Neuronal stem cell (in vitro differentiated cells): ENCODE results near the gene CPNE9.

Experiments
- DNase-seq: peaks from one replicate; pipeline ENCODE4 v3.0.0-alpha.2; 2013; ENCODE audit warnings: low spot score
- H2AFZ ChIP-seq: one replicate; pipeline ENCODE4 v1.6.1; 2013; ENCODE audit warnings: mild to moderate bottlenecking, low read length, inconsistent platforms
- H2AK5ac ChIP-seq: 2 replicates; pipeline ENCODE4 v1.6.1; 2013; ENCODE audit warnings: low read depth, mild to moderate bottlenecking, inconsistent platforms, low read length, moderate library complexity, mixed read lengths
- H2BK120ac ChIP-seq: 2 replicates; pipeline ENCODE4 v1.6.1; 2013; ENCODE audit warnings: low read depth, mild to moderate bottlenecking, inconsistent platforms, low read length, moderate library complexity, mixed read lengths
- H2BK12ac ChIP-seq: one replicate; pipeline ENCODE4 v1.6.1; 2013; ENCODE audit warnings: low read length, inconsistent platforms
- H2BK15ac ChIP-seq: 2 replicates; pipeline ENCODE4 v1.6.1; 2013; ENCODE audit warnings: mild to moderate bottlenecking, low read length, inconsistent platforms, mixed read lengths
- H2BK5ac ChIP-seq: one replicate; pipeline ENCODE4 v1.6.1; 2013; ENCODE audit warnings: inconsistent platforms, mild to moderate bottlenecking, low read length, moderate library complexity
- H3K14ac ChIP-seq: one replicate; pipeline ENCODE4 v1.6.1; 2013; ENCODE audit warnings: low read length, inconsistent platforms
- H3K18ac ChIP-seq: 2 replicates; pipeline ENCODE4 v1.6.1; 2013; ENCODE audit warnings: low read length, inconsistent platforms
- H3K23ac ChIP-seq: 2 replicates; pipeline ENCODE4 v1.6.1; 2013; ENCODE audit warnings: low read depth, mild to moderate bottlenecking, mixed read lengths, low read length, inconsistent platforms; ENCODE audit not compliant: poor library complexity
- H3K27ac ChIP-seq: replicated peaks from 3 replicates; pipeline ENCODE4 v1.5.1; 2013; ENCODE audit warnings: low read length, inconsistent platforms
- H3K27me3 ChIP-seq, 3 experiments: 2 replicates each; pipeline ENCODE4 v1.6.1; 2013; ENCODE audit warnings: low read length in 3 of 3, mild to moderate bottlenecking in 2 of 3, inconsistent platforms in 1 of 3, low read depth in 1 of 3, mixed read lengths in 1 of 3, moderate library complexity in 1 of 3; ENCODE audit not compliant: control insufficient read depth in 3 of 3, insufficient read depth in 3 of 3
- H3K36me3 ChIP-seq, 2 donors: replicated peaks in 1 of 2; 2 replicates each; pipeline ENCODE4 v1.6.1; 2013; ENCODE audit warnings: low read length in 2 of 2; ENCODE audit not compliant: control insufficient read depth in 2 of 2, insufficient read depth in 2 of 2
- H3K4ac ChIP-seq: 2 replicates; pipeline ENCODE4 v1.6.1; 2013; ENCODE audit warnings: inconsistent platforms, mild to moderate bottlenecking, low read length, moderate library complexity
- H3K4me1 ChIP-seq, 2 donors: 1 replicate in 1 of 2; 2 replicates in 1 of 2; pipeline ENCODE4 v1.6.1; 2013; ENCODE audit warnings: low read length in 2 of 2, low read depth in 1 of 2; ENCODE audit not compliant: control insufficient read depth in 2 of 2, insufficient read depth in 1 of 2
- H3K4me2 ChIP-seq: one replicate; pipeline ENCODE4 v1.6.1; 2013; ENCODE audit warnings: mild to moderate bottlenecking, low read length, inconsistent platforms; ENCODE audit not compliant: insufficient read depth, poor library complexity, severe bottlenecking
- H3K4me3 ChIP-seq, 2 donors: 2 replicates each; pipeline ENCODE4 v1.5.1; 2013; ENCODE audit warnings: low read length in 2 of 2, mild to moderate bottlenecking in 2 of 2, inconsistent platforms in 1 of 2, moderate library complexity in 1 of 2
- H3K79me1 ChIP-seq: one replicate; pipeline ENCODE4 v1.6.1; 2013; ENCODE audit warnings: low read depth, mild to moderate bottlenecking, inconsistent platforms, low read length, moderate library complexity
- H3K9ac ChIP-seq: one replicate; pipeline ENCODE4 v1.6.1; 2013; ENCODE audit warnings: mild to moderate bottlenecking, low read depth, low read length, inconsistent platforms; ENCODE audit not compliant: poor library complexity
- H3K9me3 ChIP-seq, 2 donors: replicated peaks in 1 of 2; 2 replicates each; pipeline versions ENCODE3 to v1.6.1; 2013; ENCODE audit warnings: low read length in 2 of 2, mild to moderate bottlenecking in 2 of 2, inconsistent platforms in 1 of 2, low read depth in 1 of 2, mixed read lengths in 1 of 2, moderate library complexity in 1 of 2; ENCODE audit not compliant: control insufficient read depth in 2 of 2, insufficient read depth in 1 of 2
- H4K8ac ChIP-seq: one replicate; pipeline ENCODE4 v1.6.1; 2013; ENCODE audit warnings: low read depth, mild to moderate bottlenecking, inconsistent platforms, low read length, moderate library complexity
- H4K91ac ChIP-seq: one replicate; pipeline ENCODE4 v1.6.1; 2013; ENCODE audit warnings: low read length, low read depth, mild to moderate bottlenecking, inconsistent platforms; ENCODE audit not compliant: poor library complexity
- WGBS, 2 donors: extraction: QIAGEN DNeasy Blood & Tissue Kit; methylation state at CpG; one replicate each; pipeline ENCODE4 v1.1.7; 2013; ENCODE audit warnings: missing lambda C conversion rate in 2 of 2, mixed read lengths in 1 of 2; ENCODE audit not compliant: insufficient read length in 2 of 2, insufficient replicate concordance in 1 of 2; ENCODE audit errors: extremely low coverage in 2 of 2; 5-methylcytosine and 5-hydroxymethylcytosine counted together

CPNE9 gene

GRCh38 chr3:9732080-9732739 lies 28.6 kb downstream of the CPNE9 start:
- no peak overlapping the region for H2BK5ac ChIP-seq
- no CpG with 5 or more reads among the region's 41 CpGs for WGBS, 2 donors
- peaks cover 7 to 12% of the 10 kb centered on the region in 2 donors for H3K4me1 ChIP-seq
- peak overlapping the region; percentile 97 for H3K18ac ChIP-seq
- peak overlapping the region; percentile 95 for H3K4me2 ChIP-seq
- peak overlapping the region; percentile 42 for H2BK12ac ChIP-seq
- H3K23ac ChIP-seq, result peak overlapping the region; percentile 80
- H3K27me3 ChIP-seq, result peaks cover 0 to 3% (median 0%) of the 10 kb centered on the region in 3 experiments
- peak overlapping the region; percentile 79 for H3K14ac ChIP-seq
- H3K4me3 ChIP-seq, result peak overlapping the region; percentile 93 to 98
- peak overlapping the region; percentile 95 for H3K9ac ChIP-seq
- no peak overlapping the region for H4K91ac ChIP-seq
- no peaks in the 10 kb centered on the region for H3K9me3 ChIP-seq
- H2BK15ac ChIP-seq, result no peak overlapping the region
- H3K79me1 ChIP-seq, result peaks cover 16% of the 10 kb centered on the region
- peak overlapping the region; percentile 53 for H4K8ac ChIP-seq
- H2AK5ac ChIP-seq, result peak overlapping the region; percentile 70
- H3K36me3 ChIP-seq, result peaks cover 22 to 42% of the 10 kb centered on the region in 2 donors
- no peak overlapping the region for H2BK120ac ChIP-seq
- peak overlapping the region; percentile 100 for H2AFZ ChIP-seq
- no peak overlapping the region for H3K4ac ChIP-seq
- DNase-seq, result no peak
- H3K27ac ChIP-seq, result no peak overlapping the region

GRCh38 chr3:9732740-9733115 lies 29.1 kb downstream of the CPNE9 start:
- no CpG with 5 or more reads among the region's 7 CpGs for WGBS, 2 donors
- H3K23ac ChIP-seq, result peak overlapping the region; percentile 52
- H3K9me3 ChIP-seq, result no peaks in the 10 kb centered on the region
- DNase-seq, result no peak
- no peaks in the 10 kb centered on the region for H3K27me3 ChIP-seq
- H3K9ac ChIP-seq, result peak overlapping the region; percentile 95
- H2AFZ ChIP-seq, result no peak overlapping the region
- peaks cover 16% of the 10 kb centered on the region for H3K79me1 ChIP-seq
- peak overlapping the region; percentile 93 to 98 for H3K4me3 ChIP-seq
- H3K4ac ChIP-seq, result no peak overlapping the region
- H2BK5ac ChIP-seq, result no peak overlapping the region
- H4K91ac ChIP-seq, result no peak overlapping the region
- H2BK120ac ChIP-seq, result no peak overlapping the region
- H3K4me2 ChIP-seq, result peak overlapping the region; percentile 95
- H3K36me3 ChIP-seq, result peaks cover 24 to 47% of the 10 kb centered on the region in 2 donors
- peak overlapping the region; percentile 70 for H2AK5ac ChIP-seq
- H3K27ac ChIP-seq, result no peak overlapping the region
- peaks cover 7 to 12% of the 10 kb centered on the region in 2 donors for H3K4me1 ChIP-seq
- no peak overlapping the region for H2BK12ac ChIP-seq
- peak overlapping the region; percentile 19 for H3K18ac ChIP-seq
- peak overlapping the region; percentile 53 for H4K8ac ChIP-seq
- H2BK15ac ChIP-seq, result no peak overlapping the region
- no peak overlapping the region for H3K14ac ChIP-seq

GRCh38 chr3:9736831-9737230 lies 33.2 kb downstream of the CPNE9 start:
- Histone ChIP-seq H3K4ac (no peak overlapping the region), H2BK120ac (no peak overlapping the region), H4K8ac (no peak overlapping the region), H3K9ac (no peak overlapping the region), H2AFZ (no peak overlapping the region), H4K91ac (no peak overlapping the region), H3K23ac (no peak overlapping the region), H3K4me3 (no peak overlapping the region), H3K14ac (no peak overlapping the region), H3K4me2 (no peak overlapping the region), H3K18ac (no peak overlapping the region), H3K9me3 (no peaks in the 10 kb centered on the region), H2BK15ac (no peak overlapping the region), H3K27ac (no peak overlapping the region), H2BK12ac (no peak overlapping the region), H3K79me1 (peaks cover 15% of the 10 kb centered on the region), H2AK5ac (no peak overlapping the region), H2BK5ac (no peak overlapping the region), H3K27me3 (no peaks in the 10 kb centered on the region), H3K4me1 (peaks cover 7 to 8% of the 10 kb centered on the region in 2 donors), H3K36me3 (peaks cover 59 to 88% of the 10 kb centered on the region in 2 donors)
- WGBS, 2 donors, result no CpG with 5 or more reads among the region's 2 CpGs
- DNase-seq, result no peak

- Histone ChIP-seq H3K4me1 (no peaks in the 10 kb centered on the region), H3K9me3 (no peaks in the 10 kb centered on the region), H3K23ac (peak overlapping the region; percentile 6), H2AK5ac (no peak overlapping the region), H2BK12ac (no peak overlapping the region), H3K27me3 (no peaks in the 10 kb centered on the region), H3K79me1 (no peaks in the 10 kb centered on the region), H3K14ac (no peak overlapping the region), H3K4me2 (no peak overlapping the region), H2BK120ac (no peak overlapping the region), H2BK5ac (no peak overlapping the region), H3K4me3 (peak overlapping the region in 1 of 2 donors; percentile 32), H2BK15ac (no peak overlapping the region), H4K91ac (no peak overlapping the region), H3K18ac (no peak overlapping the region), H3K4ac (no peak overlapping the region), H3K27ac (no peak overlapping the region), H4K8ac (no peak overlapping the region), H2AFZ (no peak overlapping the region), H3K9ac (no peak overlapping the region), H3K36me3 (peaks cover 74 to 99% of the 10 kb centered on the region in 2 donors)
- no CpG with 5 or more reads among the region's 15 CpGs for WGBS, 2 donors
- no peak for DNase-seq
Measured at GRCh38 chr3:9739181-9739580, 35.5 kb downstream of the CPNE9 start.
